Measurements from ENCODE around the gene FOXR1.

The FOXR1 gene

DNA sequence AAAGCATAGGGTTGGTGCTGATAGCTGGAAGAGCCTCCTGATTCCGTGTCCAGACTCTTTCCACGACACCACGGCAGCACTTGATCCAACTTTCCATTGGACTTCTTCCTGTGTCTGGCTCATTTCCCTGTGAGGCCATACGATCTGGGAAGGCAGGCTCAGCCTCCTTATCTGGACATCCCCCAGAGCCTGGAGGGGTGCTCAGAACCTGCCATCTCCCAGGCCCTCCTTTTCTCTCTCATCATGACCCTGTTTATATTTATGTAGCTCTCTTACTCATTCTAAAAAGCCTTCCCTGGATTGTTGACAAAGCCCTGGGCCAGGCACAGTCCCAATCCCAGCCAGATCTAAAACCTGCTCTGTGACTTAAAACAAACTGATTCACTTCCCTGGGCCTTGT lies 38.1 kb upstream of the FOXR1 start:
- TF ChIP-seq, protein P1, sequence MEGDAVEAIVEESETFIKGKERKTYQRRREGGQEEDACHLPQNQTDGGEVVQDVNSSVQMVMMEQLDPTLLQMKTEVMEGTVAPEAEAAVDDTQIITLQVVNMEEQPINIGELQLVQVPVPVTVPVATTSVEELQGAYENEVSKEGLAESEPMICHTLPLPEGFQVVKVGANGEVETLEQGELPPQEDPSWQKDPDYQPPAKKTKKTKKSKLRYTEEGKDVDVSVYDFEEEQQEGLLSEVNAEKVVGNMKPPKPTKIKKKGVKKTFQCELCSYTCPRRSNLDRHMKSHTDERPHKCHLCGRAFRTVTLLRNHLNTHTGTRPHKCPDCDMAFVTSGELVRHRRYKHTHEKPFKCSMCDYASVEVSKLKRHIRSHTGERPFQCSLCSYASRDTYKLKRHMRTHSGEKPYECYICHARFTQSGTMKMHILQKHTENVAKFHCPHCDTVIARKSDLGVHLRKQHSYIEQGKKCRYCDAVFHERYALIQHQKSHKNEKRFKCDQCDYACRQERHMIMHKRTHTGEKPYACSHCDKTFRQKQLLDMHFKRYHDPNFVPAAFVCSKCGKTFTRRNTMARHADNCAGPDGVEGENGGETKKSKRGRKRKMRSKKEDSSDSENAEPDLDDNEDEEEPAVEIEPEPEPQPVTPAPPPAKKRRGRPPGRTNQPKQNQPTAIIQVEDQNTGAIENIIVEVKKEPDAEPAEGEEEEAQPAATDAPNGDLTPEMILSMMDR (conservative IDR thresholded peaks at IDR 0.05; ENCODE audit: low read length), result no peak
- DNase-seq (ENCODE audit: low read depth), result no peak
- H3K4me3 ChIP-seq (ENCODE audit: low read length), result no peak overlapping the region

DNA sequence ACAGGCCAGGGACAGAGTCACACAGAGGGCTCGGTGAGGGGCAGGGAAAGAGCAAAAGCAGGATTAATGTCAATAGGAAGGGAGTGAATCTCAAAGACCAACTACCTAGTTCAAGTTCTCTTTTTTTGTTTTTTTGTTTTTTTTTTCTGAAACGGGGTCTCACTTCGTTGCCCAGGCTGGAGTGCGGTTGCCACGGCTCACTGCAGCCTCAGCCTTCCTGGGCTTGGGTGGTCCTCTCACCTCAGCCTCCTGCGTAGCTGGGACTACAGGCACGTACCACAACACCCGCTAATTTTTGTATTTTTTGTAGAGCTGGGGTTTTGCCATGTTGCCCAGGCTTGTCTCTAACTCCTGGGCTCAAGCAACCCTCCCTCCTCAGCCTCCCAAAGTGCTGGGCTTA lies 36.2 kb upstream of the FOXR1 start:
- H3K4me3 ChIP-seq (ENCODE audit: low read length), result no peak overlapping the region
- DNase-seq (ENCODE audit: low read depth), result no peak
- TF ChIP-seq, protein P1 (conservative IDR thresholded peaks at IDR 0.05; ENCODE audit: low read length), result no peak

DNA sequence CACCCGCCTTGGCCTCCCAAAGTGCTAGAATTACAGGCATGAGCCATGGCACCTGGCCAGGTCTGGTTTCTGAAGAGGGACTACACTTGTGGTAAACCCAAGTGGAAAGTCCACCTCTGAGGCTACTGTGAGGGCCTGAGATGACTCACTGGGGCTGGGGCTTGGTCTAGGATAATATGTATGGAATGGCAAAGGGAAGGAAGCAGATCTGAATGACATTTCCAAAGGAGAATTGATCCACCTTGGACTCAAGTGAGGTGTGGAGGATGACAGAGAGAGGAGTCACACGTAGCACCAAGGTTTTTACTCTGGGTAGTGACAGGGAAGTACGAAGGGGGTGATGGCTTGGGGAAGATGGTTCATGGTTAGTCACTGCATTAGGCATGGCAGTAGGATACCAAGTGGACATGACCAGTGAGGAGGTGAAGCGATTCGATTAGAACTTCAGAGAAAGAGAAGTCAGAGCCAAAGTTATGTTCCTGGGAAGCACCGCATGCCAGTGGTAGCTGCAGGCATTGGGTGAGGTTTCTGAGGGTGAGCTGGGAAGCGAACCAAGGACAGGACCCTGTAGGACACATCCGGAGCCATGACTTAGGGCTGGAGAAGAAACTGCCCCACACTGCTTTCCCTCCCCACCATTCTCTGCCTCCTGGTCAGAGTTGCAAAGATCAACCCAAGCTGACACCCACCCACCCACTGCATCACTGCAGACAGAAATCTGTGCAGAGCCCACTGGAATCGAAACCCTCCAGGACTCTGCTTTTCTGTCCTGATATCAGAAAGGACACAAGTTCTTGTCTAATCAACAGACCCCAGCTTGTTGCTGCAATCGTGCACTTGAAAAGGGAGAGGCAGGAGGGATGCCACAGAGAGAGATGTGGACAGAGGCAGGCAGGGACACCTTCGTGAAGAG lies 32.8 kb upstream of the FOXR1 start:
- DNase-seq (ENCODE audit: low read depth), result peak; percentile 82
- TF ChIP-seq, protein P1 (conservative IDR thresholded peaks at IDR 0.05; ENCODE audit: low read length), result no peak
- H3K4me3 ChIP-seq (ENCODE audit: low read length), result no peak overlapping the region

DNA sequence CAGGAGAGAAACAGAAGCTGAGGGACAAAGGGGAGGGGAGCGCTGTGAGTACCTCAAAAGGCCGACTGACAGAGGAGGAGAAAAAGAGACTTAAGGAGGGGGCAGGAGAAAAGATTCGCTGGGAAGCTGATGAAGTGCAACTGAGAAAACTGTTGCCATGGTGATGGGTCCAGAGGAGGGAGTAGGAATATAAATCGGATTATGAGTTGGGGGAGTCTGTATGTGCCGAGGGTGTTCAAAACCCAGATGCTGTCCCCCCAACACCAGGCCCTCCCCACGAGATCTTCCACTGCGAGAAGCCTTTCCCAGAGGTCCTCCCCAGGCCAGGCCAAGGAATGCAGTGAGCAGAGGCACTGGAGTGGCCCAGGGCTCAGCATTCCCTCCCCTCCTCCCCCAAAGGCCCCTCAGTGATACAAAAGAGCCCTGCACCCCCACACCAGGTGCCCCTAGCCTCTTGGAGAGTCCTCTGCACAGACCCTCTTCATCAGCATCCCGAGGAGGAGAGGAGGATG lies 32.1 kb upstream of the FOXR1 start:
- TF ChIP-seq, protein P1 (conservative IDR thresholded peaks at IDR 0.05; ENCODE audit: low read length), result no peak
- no peak overlapping the region for H3K4me3 ChIP-seq (ENCODE audit: low read length)
- no peak for DNase-seq (ENCODE audit: low read depth)

DNA sequence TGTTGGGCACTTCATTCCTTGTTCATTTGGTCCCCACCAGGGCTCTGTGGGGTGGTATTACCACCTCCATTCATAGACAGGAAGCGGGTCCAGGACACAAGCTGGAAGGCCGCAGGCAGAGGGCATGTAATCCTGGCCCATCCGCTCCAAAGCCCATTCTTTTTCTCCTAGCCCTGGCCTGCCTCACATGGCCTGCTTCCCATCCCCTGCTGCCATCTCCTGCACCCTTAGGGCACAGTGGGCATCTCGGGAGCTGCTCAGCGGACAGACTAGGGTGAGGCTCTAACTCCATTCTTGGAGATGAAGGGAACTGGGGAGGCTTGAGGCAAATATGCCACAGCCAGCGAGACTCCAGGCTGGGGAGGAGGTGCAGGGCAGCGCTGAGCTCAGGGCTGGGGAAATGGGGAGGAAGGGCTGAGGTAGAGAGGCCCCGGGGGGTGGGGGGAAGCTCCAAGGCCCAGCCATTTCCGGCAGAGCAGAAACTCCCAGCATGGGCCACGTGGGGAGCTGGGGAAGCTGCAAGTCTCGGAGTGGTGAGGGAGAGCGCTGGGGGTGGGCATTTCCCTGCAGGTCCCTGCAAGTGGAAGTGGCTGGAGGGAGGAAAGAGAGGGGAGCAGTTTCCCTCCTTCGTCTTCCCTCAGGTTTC lies 31.5 kb upstream of the FOXR1 start:
- TF ChIP-seq, protein P1 (conservative IDR thresholded peaks at IDR 0.05; ENCODE audit: low read length), result no peak
- no peak overlapping the region for H3K4me3 ChIP-seq (ENCODE audit: low read length)
- no peak for DNase-seq (ENCODE audit: low read depth)

DNA sequence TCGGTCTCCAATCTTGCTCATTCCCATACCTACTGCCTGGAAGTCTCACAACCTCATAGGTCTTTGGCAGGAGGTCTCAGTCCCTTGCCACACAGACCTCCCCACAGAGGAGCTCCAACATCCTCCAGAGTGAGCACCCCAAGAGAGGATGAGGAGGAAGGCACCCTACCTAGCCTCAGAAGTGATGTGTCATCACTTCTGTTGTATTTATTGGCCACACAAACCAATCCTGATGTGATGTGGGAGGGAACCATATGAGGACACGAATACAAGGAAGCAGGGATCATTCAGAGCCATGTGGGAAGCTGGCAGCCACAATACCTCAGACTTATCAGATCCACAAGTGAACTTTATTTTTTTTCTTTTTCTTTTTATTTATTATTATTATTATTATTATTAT lies 24.5 kb upstream of the FOXR1 start:
- TF ChIP-seq, protein P1 (conservative IDR thresholded peaks at IDR 0.05; ENCODE audit: low read length), result no peak
- no peak for DNase-seq (ENCODE audit: low read depth)

More for the DNA sequence above, 24.5 kb upstream of the FOXR1 start:
- no peak overlapping the region for H3K4me3 ChIP-seq (ENCODE audit: low read length)
